ENCODE results near the gene NRARP. TPM values are rescaled to one million over a fixed set of nuclear protein-coding genes. Genes with fewer than 3 reads are reported as not detected.

Gene NRARP
- total RNA-seq, 1 experiment from 2014 or later: 23.8 TPM

DNA sequence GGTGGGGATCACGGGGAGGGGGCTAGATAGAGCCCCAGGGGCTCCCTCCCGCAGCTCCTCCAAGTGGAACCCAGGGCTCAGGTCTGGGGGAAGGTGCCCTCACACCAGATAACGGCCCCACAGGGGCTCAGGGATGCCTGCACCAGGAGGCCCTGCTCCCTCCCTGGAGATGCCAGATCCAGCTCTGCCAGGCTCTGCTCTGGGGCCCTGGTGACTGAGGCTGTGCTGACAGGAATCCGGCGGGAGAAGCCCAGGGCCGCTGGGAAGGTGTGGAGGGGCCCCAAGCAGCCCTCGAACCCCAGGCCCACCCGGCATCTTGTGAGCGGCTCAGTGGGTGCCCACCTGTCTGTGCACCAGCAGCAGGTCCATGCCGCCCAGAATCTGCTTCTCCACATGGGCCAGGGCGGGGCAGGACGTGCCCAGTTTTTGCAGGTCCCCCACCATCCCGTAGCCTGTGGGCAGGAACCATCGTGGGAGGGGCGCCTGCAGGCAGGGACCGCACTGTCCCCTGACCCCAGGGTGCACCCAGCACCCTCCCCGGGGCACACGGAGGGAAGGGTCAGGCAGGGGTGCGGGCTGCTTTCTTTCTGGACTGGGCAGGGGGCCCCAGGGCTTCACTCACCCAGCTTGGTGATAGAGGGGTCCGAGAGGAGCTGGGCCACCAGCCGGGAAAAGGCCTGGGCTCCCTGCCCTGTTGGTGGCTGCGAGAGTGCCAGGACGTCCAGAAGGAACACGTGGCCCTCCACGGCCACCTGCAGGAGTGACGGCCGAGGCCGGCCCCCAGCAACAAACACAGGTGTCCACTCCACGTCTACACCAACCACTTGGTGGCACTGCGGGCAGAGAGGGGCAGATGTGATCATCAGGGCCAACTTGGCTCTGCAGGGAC lies 48.9 kb upstream of the NRARP start:
- H3K27me3 Mint-ChIP-seq (ENCODE audit: low read depth): peaks cover 10% of the 10 kb centered on the region; the same call in 1 of the 2 replicates
- H3K23me2 ChIP-seq (ENCODE audit: insufficient read length, low read depth, low read length, poor library complexity, severe bottlenecking): no peaks in the 10 kb centered on the region

More for the DNA sequence above, 48.9 kb upstream of the NRARP start:
- peaks cover 21 to 60% of the 10 kb centered on the region in 2 experiments for H3K9me3 Mint-ChIP-seq
- no CpG with 5 or more reads among the region's 30 CpGs for WGBS (ENCODE audit: extremely low coverage, insufficient read length, low lambda C conversion rate)
- Histone ChIP-seq H3K56ac (ENCODE audit: insufficient read length, low read depth, low read length) (no peak overlapping the region), H3K9me3 (ENCODE audit: control insufficient read depth, low read depth, low read length) (peaks cover 16% of the 10 kb centered on the region), H3K4me1 (ENCODE audit: insufficient read depth, low read length) (no peaks in the 10 kb centered on the region), H2AK5ac (ENCODE audit: insufficient read length, low read length) (no peak overlapping the region), H2BK12ac (ENCODE audit: insufficient read length, low read depth, low read length) (no peak overlapping the region), H4K91ac (ENCODE audit: insufficient read length, low read depth, low read length) (no peak overlapping the region), H3T11ph (ENCODE audit: low read length) (no peak overlapping the region), H3K27me3 (ENCODE audit: insufficient read depth, low read length) (no peaks in the 10 kb centered on the region), H3K14ac (ENCODE audit: insufficient read depth, low read length) (no peak overlapping the region), H2BK20ac (ENCODE audit: low read depth, low read length, poor library complexity, severe bottlenecking) (no peak overlapping the region), H4K20me1 (ENCODE audit: control insufficient read depth, insufficient read depth, insufficient read length) (no peaks in the 10 kb centered on the region), H3K9ac (ENCODE audit: extremely low read depth, insufficient read length, low read length) (no peak overlapping the region), H2BK5ac (ENCODE audit: insufficient read length, low read length) (no peak overlapping the region), H2BK15ac (ENCODE audit: low read depth, low read length) (no peak overlapping the region), H4K8ac (replicated peaks; ENCODE audit: insufficient read length, low read depth, low read length) (no peak overlapping the region), H4K5ac (ENCODE audit: insufficient read length, low read depth, low read length) (no peak overlapping the region), H3K23ac (ENCODE audit: insufficient read length, low read depth, low read length) (no peak overlapping the region), H3K79me1 (ENCODE audit: insufficient read depth, low read depth, low read length, poor library complexity, severe bottlenecking) (no peaks in the 10 kb centered on the region), H3K27ac (ENCODE audit: insufficient read length, low read depth, low read length) (no peak overlapping the region), H2BK120ac (ENCODE audit: low read depth, low read length, poor library complexity, severe bottlenecking) (no peak overlapping the region), H3K79me2 (ENCODE audit: insufficient read depth, low read length) (no peaks in the 10 kb centered on the region), H3K18ac (ENCODE audit: insufficient read length, low read depth, low read length) (no peak overlapping the region), H2AFZ (ENCODE audit: low read length) (no peak overlapping the region), H3K4me2 (ENCODE audit: insufficient read depth, insufficient read length, low read length) (no peak overlapping the region), H3K4ac (ENCODE audit: low read depth, low read length) (no peak overlapping the region)
- no peak overlapping the region for H3K27ac Mint-ChIP-seq
- no peak for DNase-seq
- peaks cover 3 to 6% (median 4%) of the 10 kb centered on the region in 3 experiments; a peak in 4 of 7 replicates for H3K36me3 Mint-ChIP-seq (ENCODE audit: insufficient read depth in 1 of 3, low read depth in 3 of 3)
- no peak overlapping the region for H3K4me3 Mint-ChIP-seq
- H3K4me1 Mint-ChIP-seq: no peaks in the 10 kb centered on the region
- TF ChIP-seq, protein P1, sequence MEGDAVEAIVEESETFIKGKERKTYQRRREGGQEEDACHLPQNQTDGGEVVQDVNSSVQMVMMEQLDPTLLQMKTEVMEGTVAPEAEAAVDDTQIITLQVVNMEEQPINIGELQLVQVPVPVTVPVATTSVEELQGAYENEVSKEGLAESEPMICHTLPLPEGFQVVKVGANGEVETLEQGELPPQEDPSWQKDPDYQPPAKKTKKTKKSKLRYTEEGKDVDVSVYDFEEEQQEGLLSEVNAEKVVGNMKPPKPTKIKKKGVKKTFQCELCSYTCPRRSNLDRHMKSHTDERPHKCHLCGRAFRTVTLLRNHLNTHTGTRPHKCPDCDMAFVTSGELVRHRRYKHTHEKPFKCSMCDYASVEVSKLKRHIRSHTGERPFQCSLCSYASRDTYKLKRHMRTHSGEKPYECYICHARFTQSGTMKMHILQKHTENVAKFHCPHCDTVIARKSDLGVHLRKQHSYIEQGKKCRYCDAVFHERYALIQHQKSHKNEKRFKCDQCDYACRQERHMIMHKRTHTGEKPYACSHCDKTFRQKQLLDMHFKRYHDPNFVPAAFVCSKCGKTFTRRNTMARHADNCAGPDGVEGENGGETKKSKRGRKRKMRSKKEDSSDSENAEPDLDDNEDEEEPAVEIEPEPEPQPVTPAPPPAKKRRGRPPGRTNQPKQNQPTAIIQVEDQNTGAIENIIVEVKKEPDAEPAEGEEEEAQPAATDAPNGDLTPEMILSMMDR (conservative IDR thresholded peaks at IDR 0.05): no peak
